GM12878 (cell line): Measurements from ENCODE around the gene MEG3. TPM values are rescaled to one million over a fixed set of nuclear protein-coding genes. Genes with fewer than 3 reads are reported as not detected.

Experiments
- ATAC-seq: fragments of 200-7000 bp; cut with Tn5 transposase; 3 replicates; pipeline ENCODE4 v1.9.1; 2020; ENCODE audit warnings: mild to moderate bottlenecking, moderate library complexity
- BruUV-seq: library from RNA; stranded (reverse); fragments of 400-500 nt; replicated peaks from 2 replicates; lab custom pipeline; 2021; lab: Mats Ljungman, UMichigan
- CTCF ChIA-PET: fragments of 300-600 bp; sonication (Branson Sonifier 250); formaldehyde crosslinking; extraction: SDS; loops from one replicate; lab custom pipeline; 2021; ENCODE audit warnings: inconsistent platforms; lab: Yijun Ruan, JAX
- POLR2A ChIA-PET: fragments of 350-600 bp; formaldehyde crosslinking; extraction: SDS; loops from one replicate; lab custom pipeline; 2021; ENCODE audit warnings: inconsistent platforms; lab: Charles Lee
- RAD21 ChIA-PET: fragments of 300-600 bp; sonication (Branson Sonifier 250); formaldehyde crosslinking; loops from one replicate; lab custom pipeline; 2023; ENCODE audit warnings: antibody characterized with exemption; ENCODE audit not compliant: unreplicated experiment; lab: Charles Lee
- SMC1A ChIA-PET: fragments of 300-600 bp; sonication (Branson Sonifier 250); formaldehyde crosslinking; loops from one replicate; lab custom pipeline; 2023; ENCODE audit not compliant: unreplicated experiment, uncharacterized antibody; lab: Charles Lee
- DNase-seq: peaks from one replicate; pipeline ENCODE4 v3.0.0-alpha.2; 2011; ENCODE audit warnings: low read depth, low spot score
- FAIRE-seq: peaks from 3 replicates; lab custom pipeline; 2011; peaks lifted over from hg19 to GRCh38; lab: Jason Lieb, UNC
- H2AFZ ChIP-seq: 2 replicates; pipeline ENCODE4 v1.6.0; 2011; ENCODE audit warnings: low read depth, low read length, control low read depth; ENCODE audit not compliant: control insufficient read depth
- H3K27ac ChIP-seq: 2 replicates; pipeline ENCODE4 v1.5.1; 2011; ENCODE audit warnings: control low read depth; ENCODE audit not compliant: control insufficient read depth, insufficient read depth
- H3K27me3 ChIP-seq, 2 experiments: replicated peaks in 1 of 2; 2 replicates each; pipeline versions ENCODE4 v1.6.0 to v1.6.1; 2011; ENCODE audit warnings: low read length in 1 of 2; ENCODE audit not compliant: control insufficient read depth in 2 of 2, insufficient read depth in 2 of 2
- H3K36me3 ChIP-seq, 2 experiments: 2 replicates each; pipeline ENCODE4 v1.5.1; 2011; ENCODE audit warnings: low read length in 1 of 2; ENCODE audit not compliant: control insufficient read depth in 2 of 2, insufficient read depth in 2 of 2
- H3K4me1 ChIP-seq: 2 replicates; pipeline ENCODE4 v1.6.1; 2011; ENCODE audit warnings: mild to moderate bottlenecking, low read length, moderate library complexity, mixed read lengths; ENCODE audit not compliant: control insufficient read depth, insufficient read depth
- H3K4me2 ChIP-seq: 2 replicates; pipeline ENCODE4 v1.6.0; 2011; ENCODE audit warnings: control low read depth; ENCODE audit not compliant: control insufficient read depth, insufficient read depth
- H3K4me3 ChIP-seq: fragments of 200-600 bp; sonication (generic); 2 replicates; pipeline ENCODE4 v1.5.1; 2016
- H3K79me2 ChIP-seq: 2 replicates; pipeline ENCODE4 v1.6.0; 2011; ENCODE audit warnings: low read length; ENCODE audit not compliant: control insufficient read depth, insufficient read depth
- H3K9ac ChIP-seq: 2 replicates; pipeline ENCODE4 v1.8.0; 2011; ENCODE audit warnings: low read length, control low read depth, mixed read lengths; ENCODE audit not compliant: control insufficient read depth, insufficient read depth
- H3K9me3 ChIP-seq: replicated peaks from 3 replicates; pipeline ENCODE4 v1.5.1; 2011; ENCODE audit warnings: mild to moderate bottlenecking, low read length; ENCODE audit not compliant: control insufficient read depth, insufficient read depth
- H4K20me1 ChIP-seq: 2 replicates; pipeline ENCODE4 v1.6.0; 2011; ENCODE audit not compliant: control insufficient read depth, insufficient read depth
- ASH2L ChIP-seq: fragments of 300-600, 200-600 bp; sonication (generic); IDR thresholded peaks from 2 replicates; pipeline ENCODE4 v1.6.1; 2017; ENCODE audit warnings: low read depth, mild to moderate bottlenecking, borderline replicate concordance
- CBFB ChIP-seq: IDR thresholded peaks from 2 replicates; pipeline ENCODE4 v1.6.1; 2016; ENCODE audit warnings: antibody characterized with exemption, low read depth
- EGR1 ChIP-seq, 2 experiments: IDR thresholded peaks; 1 replicate in 1 of 2; 2 replicates in 1 of 2; pipeline ENCODE4 v1.6.1; 2011 to 2012; ENCODE audit warnings: low read depth in 2 of 2, low read length in 2 of 2, borderline replicate concordance in 1 of 2, mild to moderate bottlenecking in 1 of 2, moderate library complexity in 1 of 2
- NBN ChIP-seq: fragments of 450-650 bp; IDR thresholded peaks from 2 replicates; pipeline ENCODE4 v1.6.1; 2016
- POLR2A ChIP-seq: IDR thresholded peaks from 2 replicates; pipeline ENCODE4 v1.6.1; 2011; ENCODE audit warnings: low read depth, mild to moderate bottlenecking, low read length
- POLR2AphosphoS5 ChIP-seq: IDR thresholded peaks from 2 replicates; pipeline ENCODE4 v1.6.1; 2011; ENCODE audit warnings: mild to moderate bottlenecking, low read length, inconsistent platforms
- RELA ChIP-seq: fragments of 450-650 bp; IDR thresholded peaks from 2 replicates; pipeline ENCODE4 v1.8.0; 2014; ENCODE audit warnings: borderline replicate concordance; ENCODE audit not compliant: partially characterized antibody
- SIX5 ChIP-seq: IDR thresholded peaks from 2 replicates; pipeline ENCODE4 v1.6.1; 2011; ENCODE audit warnings: mild to moderate bottlenecking, low read depth, low read length, moderate library complexity; ENCODE audit not compliant: severe bottlenecking
- SRF ChIP-seq, 2 experiments: IDR thresholded peaks; 2 replicates each; pipeline ENCODE4 v1.6.1; 2011; ENCODE audit warnings: low read depth in 2 of 2, low read length in 2 of 2, mild to moderate bottlenecking in 1 of 2, moderate library complexity in 1 of 2
- TCF7 ChIP-seq: IDR thresholded peaks from 2 replicates; pipeline ENCODE4 v1.6.1; 2014; ENCODE audit warnings: antibody characterized with exemption, borderline replicate concordance
- YBX1 ChIP-seq: fragments of 450-650 bp; IDR thresholded peaks from 2 replicates; pipeline ENCODE4 v1.6.1; 2016; ENCODE audit warnings: antibody characterized with exemption
- ZNF207 ChIP-seq: fragments of 450-650 bp; IDR thresholded peaks from 2 replicates; pipeline ENCODE4 v1.6.1; 2014; ENCODE audit warnings: antibody characterized with exemption, mild to moderate bottlenecking, borderline replicate concordance
- ZNF622 ChIP-seq: fragments of 450-650 bp; IDR thresholded peaks from 2 replicates; pipeline ENCODE4 v1.6.1; 2017; ENCODE audit warnings: mild to moderate bottlenecking, inconsistent platforms
- WGBS: methylation state at CpG from one replicate; pipeline ENCODE4 v1.1.6; 2016; ENCODE audit warnings: low lambda C conversion rate; ENCODE audit not compliant: insufficient replicate concordance, insufficient coverage; ENCODE audit errors: missing lambda C conversion rate; 5-methylcytosine and 5-hydroxymethylcytosine counted together
- in situ Hi-C: fragments of 300-500 bp; cut with MboI; formaldehyde crosslinking; loops from 9 replicates; pipeline ENCODE4 v1.14.3; 2018; ENCODE audit warnings: mixed read lengths
- intact Hi-C: fragments of 100-400 bp; cut with micrococcal nuclease; formaldehyde crosslinking; loops from one replicate; pipeline ENCODE4 v1.14.2; 2022; ENCODE audit not compliant: unreplicated experiment
- polyA plus RNA-seq, 11 experiments: library from polyadenylated mRNA; depleted of rRNA in 4 of 11; unstranded in 6 of 11; stranded (reverse) in 5 of 11; fragments of >200 nt; fragmentation: Nextera tagmentation in 4 of 11; fragmentation: Illumina TruSeq in 1 of 11; extraction: Ambion mirVana in 4 of 11; extraction: Trizol in 1 of 11; gene quantifications; 1 replicate in 1 of 11; 2 replicates in 10 of 11; pipeline versions ENCODE4 v1.2.1 to v1.2.3, GENCODE V29; 2011 to 2016; ENCODE audit warnings: inconsistent platforms in 2 of 11, missing spikeins in 2 of 11, low read depth in 1 of 11
- total RNA-seq, 4 experiments: library from RNA; depleted of rRNA in 3 of 4; stranded (reverse); fragments of >200 nt in 3 of 4; fragmentation: Illumina TruSeq in 1 of 4; extraction: Trizol in 1 of 4; gene quantifications; 2 replicates each; pipeline versions ENCODE4 v1.2.1 to v1.2.3, GENCODE V29; 2013 to 2021
- TF ChIP-seq, protein P1 (sequence below): fragments of 450-650 bp; IDR thresholded peaks from 2 replicates; pipeline ENCODE4 v1.6.1; 2017; ENCODE audit warnings: antibody characterized with exemption, mild to moderate bottlenecking, moderate library complexity
- TF ChIP-seq, protein P2 (sequence below): fragments of 150-350 bp; IDR thresholded peaks from 2 replicates; pipeline ENCODE4 v1.6.1; 2016; ENCODE audit warnings: low read depth, low read length
- TF ChIP-seq, protein P3 (sequence below): IDR thresholded peaks from 2 replicates; pipeline ENCODE4 v1.6.1; 2011; ENCODE audit warnings: low read depth, low read length, improper control_type of control experiment, borderline replicate concordance
- TF ChIP-seq, protein P4 (sequence below): fragments of 450-650 bp; IDR thresholded peaks from 2 replicates; pipeline ENCODE4 v1.6.1; 2017; ENCODE audit warnings: borderline replicate concordance

The MEG3 gene
- total and polyA plus RNA-seq, 10 of the 15 experiments (the other 5 are each of a cell fraction or from before 2014, with no cell fraction given) = 0.03 to 2.9 (median 0.95) TPM; not detected in 7

DNA sequence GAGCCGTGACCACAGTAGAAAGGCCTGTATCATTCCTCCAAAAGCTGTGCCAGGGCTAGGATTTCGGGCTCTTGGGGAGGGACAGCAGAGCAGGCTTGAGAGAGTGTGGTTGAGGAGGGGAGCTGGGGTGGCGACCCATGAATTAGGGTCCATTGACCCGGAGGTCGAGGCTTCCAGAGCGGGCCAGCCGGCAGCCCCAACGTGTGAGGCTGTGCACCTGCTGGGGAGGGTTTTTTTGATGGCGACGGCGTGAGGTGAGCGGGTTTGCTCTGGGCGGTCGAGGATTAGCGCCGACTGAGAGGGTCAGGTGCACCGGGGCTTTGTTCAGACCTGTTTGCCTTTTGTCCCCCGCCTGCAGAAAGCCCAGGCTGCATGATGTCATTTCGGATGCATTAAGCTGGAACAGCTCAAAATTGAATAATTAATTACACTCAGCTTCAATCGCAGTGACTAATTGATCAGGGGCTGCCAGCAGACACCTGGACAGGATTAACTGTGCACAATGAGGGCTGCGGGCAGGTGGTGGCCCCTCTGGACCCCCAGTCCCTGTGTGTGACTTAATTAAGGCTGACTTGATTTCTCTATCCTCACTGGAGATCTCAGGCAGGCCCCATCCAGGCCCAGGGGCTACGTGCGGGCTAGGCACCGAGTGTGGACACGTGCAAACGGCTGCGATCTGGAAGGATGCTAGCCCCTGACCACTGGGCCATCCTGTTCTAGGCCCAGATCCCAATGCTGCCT lies 42.1 kb upstream of the MEG3 start:
- WGBS = 42% methylated on average over 27 of the region's 27 CpGs
- RAD21 ChIA-PET = no interaction called here
- SMC1A ChIA-PET = no interaction called here
- TF ChIP-seq ZNF622 (no peak), YBX1 (no peak), RELA (no peak), ZNF207 (no peak), POLR2AphosphoS5 (no peak), TCF7 (no peak), CBFB (no peak), POLR2A (no peak), ASH2L (no peak), SIX5 (no peak), NBN (no peak), EGR1 (IDR thresholded peaks at IDR 0.05; ENCODE audit: borderline replicate concordance in 1 of 2, low read depth in 2 of 2, low read length in 2 of 2) (no peak), SRF (IDR thresholded peaks at IDR 0.05; ENCODE audit: low read depth in 2 of 2, low read length in 2 of 2) (no peak)
- TF ChIP-seq, protein P1, sequence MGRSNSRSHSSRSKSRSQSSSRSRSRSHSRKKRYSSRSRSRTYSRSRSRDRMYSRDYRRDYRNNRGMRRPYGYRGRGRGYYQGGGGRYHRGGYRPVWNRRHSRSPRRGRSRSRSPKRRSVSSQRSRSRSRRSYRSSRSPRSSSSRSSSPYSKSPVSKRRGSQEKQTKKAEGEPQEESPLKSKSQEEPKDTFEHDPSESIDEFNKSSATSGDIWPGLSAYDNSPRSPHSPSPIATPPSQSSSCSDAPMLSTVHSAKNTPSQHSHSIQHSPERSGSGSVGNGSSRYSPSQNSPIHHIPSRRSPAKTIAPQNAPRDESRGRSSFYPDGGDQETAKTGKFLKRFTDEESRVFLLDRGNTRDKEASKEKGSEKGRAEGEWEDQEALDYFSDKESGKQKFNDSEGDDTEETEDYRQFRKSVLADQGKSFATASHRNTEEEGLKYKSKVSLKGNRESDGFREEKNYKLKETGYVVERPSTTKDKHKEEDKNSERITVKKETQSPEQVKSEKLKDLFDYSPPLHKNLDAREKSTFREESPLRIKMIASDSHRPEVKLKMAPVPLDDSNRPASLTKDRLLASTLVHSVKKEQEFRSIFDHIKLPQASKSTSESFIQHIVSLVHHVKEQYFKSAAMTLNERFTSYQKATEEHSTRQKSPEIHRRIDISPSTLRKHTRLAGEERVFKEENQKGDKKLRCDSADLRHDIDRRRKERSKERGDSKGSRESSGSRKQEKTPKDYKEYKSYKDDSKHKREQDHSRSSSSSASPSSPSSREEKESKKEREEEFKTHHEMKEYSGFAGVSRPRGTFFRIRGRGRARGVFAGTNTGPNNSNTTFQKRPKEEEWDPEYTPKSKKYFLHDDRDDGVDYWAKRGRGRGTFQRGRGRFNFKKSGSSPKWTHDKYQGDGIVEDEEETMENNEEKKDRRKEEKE = no peak
- TF ChIP-seq, protein P2, sequence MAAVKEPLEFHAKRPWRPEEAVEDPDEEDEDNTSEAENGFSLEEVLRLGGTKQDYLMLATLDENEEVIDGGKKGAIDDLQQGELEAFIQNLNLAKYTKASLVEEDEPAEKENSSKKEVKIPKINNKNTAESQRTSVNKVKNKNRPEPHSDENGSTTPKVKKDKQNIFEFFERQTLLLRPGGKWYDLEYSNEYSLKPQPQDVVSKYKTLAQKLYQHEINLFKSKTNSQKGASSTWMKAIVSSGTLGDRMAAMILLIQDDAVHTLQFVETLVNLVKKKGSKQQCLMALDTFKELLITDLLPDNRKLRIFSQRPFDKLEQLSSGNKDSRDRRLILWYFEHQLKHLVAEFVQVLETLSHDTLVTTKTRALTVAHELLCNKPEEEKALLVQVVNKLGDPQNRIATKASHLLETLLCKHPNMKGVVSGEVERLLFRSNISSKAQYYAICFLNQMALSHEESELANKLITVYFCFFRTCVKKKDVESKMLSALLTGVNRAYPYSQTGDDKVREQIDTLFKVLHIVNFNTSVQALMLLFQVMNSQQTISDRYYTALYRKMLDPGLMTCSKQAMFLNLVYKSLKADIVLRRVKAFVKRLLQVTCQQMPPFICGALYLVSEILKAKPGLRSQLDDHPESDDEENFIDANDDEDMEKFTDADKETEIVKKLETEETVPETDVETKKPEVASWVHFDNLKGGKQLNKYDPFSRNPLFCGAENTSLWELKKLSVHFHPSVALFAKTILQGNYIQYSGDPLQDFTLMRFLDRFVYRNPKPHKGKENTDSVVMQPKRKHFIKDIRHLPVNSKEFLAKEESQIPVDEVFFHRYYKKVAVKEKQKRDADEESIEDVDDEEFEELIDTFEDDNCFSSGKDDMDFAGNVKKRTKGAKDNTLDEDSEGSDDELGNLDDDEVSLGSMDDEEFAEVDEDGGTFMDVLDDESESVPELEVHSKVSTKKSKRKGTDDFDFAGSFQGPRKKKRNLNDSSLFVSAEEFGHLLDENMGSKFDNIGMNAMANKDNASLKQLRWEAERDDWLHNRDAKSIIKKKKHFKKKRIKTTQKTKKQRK = no peak
- TF ChIP-seq, protein P3, sequence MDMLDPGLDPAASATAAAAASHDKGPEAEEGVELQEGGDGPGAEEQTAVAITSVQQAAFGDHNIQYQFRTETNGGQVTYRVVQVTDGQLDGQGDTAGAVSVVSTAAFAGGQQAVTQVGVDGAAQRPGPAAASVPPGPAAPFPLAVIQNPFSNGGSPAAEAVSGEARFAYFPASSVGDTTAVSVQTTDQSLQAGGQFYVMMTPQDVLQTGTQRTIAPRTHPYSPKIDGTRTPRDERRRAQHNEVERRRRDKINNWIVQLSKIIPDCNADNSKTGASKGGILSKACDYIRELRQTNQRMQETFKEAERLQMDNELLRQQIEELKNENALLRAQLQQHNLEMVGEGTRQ = no peak
- TF ChIP-seq, protein P4, sequence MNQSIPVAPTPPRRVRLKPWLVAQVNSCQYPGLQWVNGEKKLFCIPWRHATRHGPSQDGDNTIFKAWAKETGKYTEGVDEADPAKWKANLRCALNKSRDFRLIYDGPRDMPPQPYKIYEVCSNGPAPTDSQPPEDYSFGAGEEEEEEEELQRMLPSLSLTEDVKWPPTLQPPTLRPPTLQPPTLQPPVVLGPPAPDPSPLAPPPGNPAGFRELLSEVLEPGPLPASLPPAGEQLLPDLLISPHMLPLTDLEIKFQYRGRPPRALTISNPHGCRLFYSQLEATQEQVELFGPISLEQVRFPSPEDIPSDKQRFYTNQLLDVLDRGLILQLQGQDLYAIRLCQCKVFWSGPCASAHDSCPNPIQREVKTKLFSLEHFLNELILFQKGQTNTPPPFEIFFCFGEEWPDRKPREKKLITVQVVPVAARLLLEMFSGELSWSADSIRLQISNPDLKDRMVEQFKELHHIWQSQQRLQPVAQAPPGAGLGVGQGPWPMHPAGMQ = no peak

More for the DNA sequence above, 42.1 kb upstream of the MEG3 start:
- Histone ChIP-seq H3K27me3 (peaks cover 0 to 2% of the 10 kb centered on the region in 2 experiments; a peak in 2 of 4 replicates), H3K9ac (no peak overlapping the region), H3K36me3 (no peaks in the 10 kb centered on the region), H3K4me2 (no peak overlapping the region), H2AFZ (no peak overlapping the region), H3K9me3 (no peaks in the 10 kb centered on the region), H3K4me1 (no peaks in the 10 kb centered on the region), H3K4me3 (no peak overlapping the region), H3K79me2 (no peaks in the 10 kb centered on the region), H3K27ac (no peak overlapping the region), H4K20me1 (no peaks in the 10 kb centered on the region)
- intact Hi-C loops = no loop called here
- DNase-seq = no peak
- no TSS peak for BruUV-seq
- POLR2A ChIA-PET = no interaction called here
- no peak for FAIRE-seq
- CTCF ChIA-PET = interaction anchor here (1.0 kb wide), 1 partner anchor 398 kb away, joined by 3 read pairs; no protein-coding TSS in a partner anchor
- in situ Hi-C loops = no loop called here
- ATAC-seq = no peak
